Stimulated activated CD8-positive, alpha-beta memory T cell treated with anti-CD3 and anti-CD28 coated beads, Interleukin-12 subunit alpha, Interleukin-12 subunit beta, amount 100 ng/mL, for 4 hours (primary cell): ENCODE data around the gene TENM4.

Experiments
- DNase-seq: peaks from one replicate; pipeline ENCODE4 v3.0.0-alpha.2; 2020; ENCODE audit warnings: low read depth

The TENM4 gene

GRCh38 chr11:78972590-78972989, 468.2 kb downstream of the TENM4 start:
- DNase-seq: no peak

DNA sequence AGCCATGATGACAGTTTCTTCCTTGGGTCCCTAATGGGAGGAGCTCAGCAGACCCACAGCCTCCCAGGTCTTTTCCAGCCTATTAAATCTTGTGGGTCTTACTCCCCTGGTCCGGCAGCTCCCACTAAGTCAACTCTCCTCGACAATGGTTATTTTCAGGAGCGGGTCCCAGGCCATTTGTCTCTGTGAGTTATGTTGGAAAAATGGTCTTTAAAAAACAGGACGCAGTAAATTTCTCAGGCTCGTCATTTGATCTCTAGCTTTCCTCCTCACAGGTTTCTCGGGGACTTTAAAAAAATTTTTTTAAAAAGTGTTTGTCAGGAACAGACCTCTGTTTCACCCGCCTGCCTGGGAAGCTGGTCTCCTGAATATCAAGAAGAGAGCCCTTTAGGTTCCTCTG, 468.7 kb downstream of the TENM4 start:
- DNase-seq: no peak

- DNase-seq: no peak
Observed at GRCh38 chr11:78967811-78968210, 473.0 kb downstream of the TENM4 start.

GRCh38 chr11:78965432-78965831, 475.4 kb downstream of the TENM4 start:
- DNase-seq: no peak

GRCh38 chr11:78961937-78962701, 478.7 kb downstream of the TENM4 start:
- DNase-seq: no peak

- DNase-seq: no peak
Observed at GRCh38 chr11:78961247-78961646, 479.6 kb downstream of the TENM4 start.

GRCh38 chr11:78958444-78958843, 482.4 kb downstream of the TENM4 start:
- no peak for DNase-seq

DNA sequence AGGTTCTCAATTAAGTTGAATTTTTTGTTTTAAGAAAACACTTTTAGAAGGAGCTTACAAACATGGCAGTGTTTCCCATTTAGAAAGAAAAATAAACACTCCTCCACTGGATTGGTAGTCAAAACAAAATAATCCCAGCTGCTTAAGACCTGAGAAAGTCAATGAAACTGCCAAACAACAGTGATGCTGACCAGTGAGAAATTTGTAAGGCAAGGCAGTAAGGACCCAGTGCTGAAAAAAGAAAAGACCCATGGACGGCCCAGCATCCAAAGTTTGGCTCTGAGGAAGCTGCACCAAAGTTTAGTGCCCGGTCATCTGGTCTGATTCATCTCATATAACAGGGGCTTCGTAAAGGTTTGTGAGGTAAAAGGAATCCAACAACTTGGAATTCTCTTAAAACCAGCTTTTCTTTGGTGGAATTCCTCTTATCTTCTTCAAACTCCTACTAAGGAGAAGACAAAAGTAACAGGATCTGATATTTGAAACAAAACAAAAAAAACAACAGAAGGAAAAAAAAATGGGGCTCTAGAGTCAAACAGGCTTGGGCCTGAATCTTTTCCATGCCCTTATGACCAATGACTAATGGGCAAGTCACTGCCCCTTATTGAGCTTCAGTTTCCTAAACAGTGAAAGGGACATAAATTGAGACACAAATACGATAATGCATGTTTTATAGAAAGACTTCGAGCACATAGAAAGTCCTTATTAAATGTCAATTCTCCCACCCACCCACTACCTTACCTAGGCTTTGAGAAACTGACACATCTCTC, 483.2 kb downstream of the TENM4 start:
- no peak for DNase-seq

GRCh38 chr11:78954696-78955095, 486.1 kb downstream of the TENM4 start:
- DNase-seq: no peak

DNA sequence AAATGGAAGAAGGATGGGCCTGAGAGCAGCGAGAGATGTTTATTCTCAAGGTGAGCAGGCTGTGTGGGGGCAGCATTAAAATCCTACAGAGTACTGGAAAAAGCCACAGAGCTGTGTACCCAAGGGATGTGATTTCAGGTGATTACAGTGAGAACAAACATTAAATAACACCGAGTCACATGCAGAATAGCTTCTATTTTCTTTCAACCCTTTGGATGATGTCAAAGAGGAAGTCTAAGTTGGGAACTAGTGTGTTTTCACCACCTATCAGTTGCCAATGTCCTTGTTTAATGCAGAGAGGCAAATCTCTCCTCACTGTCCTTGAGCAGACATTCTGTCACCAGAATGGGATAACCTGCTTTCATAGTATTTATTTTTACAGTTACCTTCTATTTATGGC, 486.6 kb downstream of the TENM4 start:
- DNase-seq: no peak

GRCh38 chr11:78952890-78953289, 487.9 kb downstream of the TENM4 start:
- DNase-seq: no peak

GRCh38 chr11:78952175-78952574, 488.7 kb downstream of the TENM4 start:
- DNase-seq: no peak

DNA sequence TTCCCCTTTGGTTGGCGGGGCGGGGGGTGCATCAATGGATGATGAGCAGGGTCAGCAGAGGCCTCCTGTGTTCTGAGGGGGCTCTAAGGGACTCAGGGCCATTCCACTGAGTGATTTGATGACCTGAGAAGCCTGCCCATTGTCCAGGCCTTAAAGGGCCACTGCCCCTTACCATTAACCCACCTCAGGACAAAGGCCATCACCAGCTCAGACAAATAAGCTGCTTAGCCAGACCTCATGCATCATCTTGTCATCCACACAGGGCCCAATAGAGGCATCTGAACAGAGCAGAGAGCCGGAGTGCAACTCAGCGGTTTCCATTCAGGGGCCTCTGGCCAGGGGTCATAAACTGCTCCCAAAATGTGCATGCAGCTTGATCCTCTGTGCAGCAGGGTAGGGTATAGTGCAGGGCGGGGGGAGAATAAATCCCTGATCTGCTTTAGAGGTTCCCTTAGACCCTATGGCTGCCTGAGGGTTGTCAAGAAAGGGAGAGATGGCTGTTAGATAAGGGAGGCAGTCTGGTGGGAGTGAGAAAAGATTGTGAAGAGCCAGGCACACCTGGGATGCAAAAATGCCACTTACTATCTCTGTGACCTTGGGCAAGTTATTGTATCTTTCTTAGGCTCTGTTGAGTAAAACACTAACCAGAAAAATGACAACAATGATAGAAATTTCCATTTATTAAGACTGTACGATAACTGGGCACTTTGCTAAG, 490.7 kb downstream of the TENM4 start:
- DNase-seq: no peak

DNA sequence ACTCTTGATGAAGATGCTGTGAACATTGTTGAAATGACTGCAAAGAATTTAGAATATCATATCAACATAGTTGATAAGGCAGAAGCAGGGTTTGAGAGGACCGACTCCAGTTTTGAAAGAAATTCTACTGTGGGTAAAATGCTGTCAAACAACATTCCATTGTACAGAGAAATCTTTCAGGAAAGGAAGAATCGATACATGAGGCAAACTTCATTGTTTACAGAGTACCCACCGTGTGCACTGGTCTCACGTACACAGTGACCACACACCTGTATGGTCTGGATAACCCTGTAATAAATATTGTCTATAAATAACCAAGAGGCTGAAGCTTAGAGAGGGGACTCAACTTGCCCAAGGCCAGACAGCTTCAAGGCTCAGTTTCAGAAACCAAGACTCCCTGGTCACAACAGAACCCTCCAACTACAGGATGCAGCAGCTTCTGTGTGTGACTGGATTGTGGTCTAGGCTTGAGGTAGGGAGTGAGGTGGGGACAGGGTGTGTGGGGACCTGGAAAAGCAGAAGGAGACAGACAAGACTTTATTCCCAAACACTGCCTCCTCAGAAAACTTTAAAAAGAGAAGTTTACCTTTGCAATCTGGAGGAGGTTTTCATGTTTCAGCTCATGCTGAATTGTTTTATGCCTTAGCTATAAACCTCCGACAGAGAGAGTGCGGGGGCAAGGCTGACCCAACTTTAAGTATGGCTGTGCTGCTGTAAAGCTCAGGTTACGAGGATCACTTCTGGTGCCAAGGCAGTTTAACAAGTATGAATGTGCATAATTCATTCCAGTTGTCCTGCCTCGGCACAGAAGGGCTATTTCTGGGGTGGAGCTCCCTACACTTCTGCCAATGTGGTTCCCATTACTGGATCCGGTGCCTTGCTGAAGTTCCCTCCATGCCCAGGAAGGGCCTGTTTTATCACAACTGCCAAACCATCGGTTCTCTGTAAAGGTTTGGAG, 493.6 kb downstream of the TENM4 start:
- DNase-seq: no peak

- DNase-seq: no peak
Observed at GRCh38 chr11:78943841-78944240, 497.0 kb downstream of the TENM4 start.

DNA sequence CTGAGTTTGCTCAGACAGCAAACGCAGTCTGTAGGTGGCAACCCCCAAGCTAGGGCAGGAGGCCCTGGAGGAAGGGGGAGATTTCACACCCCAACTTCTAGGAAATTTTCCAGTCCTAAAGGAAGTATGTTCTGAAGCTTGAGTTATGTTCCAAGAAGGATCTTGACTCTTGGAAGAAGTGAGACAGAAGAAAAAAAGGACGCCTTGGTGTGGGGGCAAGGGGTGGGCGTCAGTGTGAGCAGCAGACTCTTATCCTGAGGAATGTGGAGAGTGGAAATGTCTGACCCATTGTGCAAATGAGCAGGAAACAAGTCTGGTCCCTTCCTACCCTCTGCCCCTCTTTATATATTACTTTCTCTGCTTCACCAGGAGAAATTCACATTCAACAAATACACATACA, 497.7 kb downstream of the TENM4 start:
- no peak for DNase-seq

- no peak for DNase-seq
Observed at GRCh38 chr11:78941226-78941851, 499.5 kb downstream of the TENM4 start.

GRCh38 chr11:78940500-78941225, 500.2 kb downstream of the TENM4 start:
- no peak for DNase-seq

DNA sequence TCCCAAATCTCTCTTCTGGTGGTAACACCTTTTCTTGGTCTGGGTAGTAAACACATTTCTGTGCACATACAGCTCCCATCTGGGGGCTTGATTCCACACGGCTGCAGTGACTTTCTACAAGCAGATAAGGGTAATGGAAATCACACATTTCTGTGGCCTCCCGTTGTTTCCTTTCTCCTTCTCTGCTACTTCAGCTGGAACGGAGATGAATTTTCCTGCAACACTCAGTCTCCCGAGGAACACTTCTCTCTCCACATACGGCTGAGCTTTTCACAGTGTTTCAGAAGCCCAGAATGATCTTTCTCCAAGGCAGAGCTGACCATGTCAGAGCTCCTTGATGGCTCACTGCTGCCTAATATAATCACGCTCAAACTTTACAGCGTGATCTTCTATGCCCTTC, 501.9 kb downstream of the TENM4 start:
- no peak for DNase-seq

DNA sequence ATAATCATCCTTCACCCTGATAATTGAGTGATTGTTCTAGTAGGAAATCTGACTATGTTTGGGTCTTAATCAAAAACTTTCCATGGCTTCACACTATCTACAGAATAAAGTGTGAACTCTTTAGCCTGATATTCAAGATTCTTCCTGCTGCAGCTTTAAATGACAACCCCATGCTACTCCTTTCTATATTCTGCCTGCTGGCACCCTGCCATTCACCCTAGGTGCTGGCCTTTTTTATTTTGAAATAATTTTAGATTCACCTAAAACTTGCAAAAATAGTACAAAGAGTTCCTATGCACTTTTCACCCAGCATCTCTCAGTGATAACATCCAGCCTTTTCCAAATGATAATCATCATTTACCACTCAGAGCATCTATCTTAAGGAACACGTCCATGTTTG, 502.8 kb downstream of the TENM4 start:
- DNase-seq: no peak
